HG03097 (cell line): Measurements from ENCODE around the gene SLAMF6.
"Not testable (repeated sequence)": the region's sequence is repeated elsewhere in the genome, so short reads cannot be mapped to it uniquely, and the experiment has no call there.

ENCODE experiments used
- ATAC-seq: cut with Tn5 transposase; IDR thresholded peaks from one replicate; pipeline ENCODE4 v1.9.1; 2021; ENCODE audit not compliant: unreplicated experiment, low FRiP score

SLAMF6 gene

GRCh38 chr1:160544647-160545046 is 21.6 kb upstream of the SLAMF6 start:
- no peak for ATAC-seq

GRCh38 chr1:160542303-160542945 is 19.4 kb upstream of the SLAMF6 start:
- ATAC-seq: no peak

DNA sequence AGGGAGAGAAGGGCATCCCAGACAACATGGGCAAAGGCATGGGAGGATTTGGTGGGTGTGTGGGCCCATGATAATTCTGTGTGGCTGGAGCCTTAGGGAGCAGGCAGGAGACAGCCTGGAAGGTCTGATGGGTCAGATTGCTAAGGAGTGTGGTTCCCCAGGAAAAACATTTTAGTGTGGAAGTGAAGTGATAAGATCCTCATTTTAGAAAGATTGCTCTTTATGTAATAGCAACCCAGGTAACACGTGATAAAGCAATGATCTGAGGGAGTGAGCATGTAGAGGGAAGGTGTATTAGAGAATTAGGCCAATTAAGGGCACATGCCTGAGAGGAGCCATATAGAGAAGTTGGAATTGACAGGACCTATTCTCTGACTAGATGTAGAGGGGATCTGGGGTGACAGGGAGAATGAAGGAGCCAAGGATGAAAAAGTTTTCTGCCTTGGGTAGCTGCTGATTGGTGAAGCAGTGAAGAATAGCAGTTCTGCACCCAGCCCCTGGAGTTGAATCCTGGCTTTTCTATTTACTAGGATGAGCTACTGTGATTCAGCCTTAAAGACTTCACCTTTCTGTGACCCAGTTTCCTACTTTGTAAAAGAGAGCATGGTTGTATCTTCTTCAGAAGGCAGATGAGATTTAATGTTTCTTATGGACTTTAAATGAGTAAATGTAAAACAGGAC is 18.7 kb upstream of the SLAMF6 start:
- no peak for ATAC-seq

DNA sequence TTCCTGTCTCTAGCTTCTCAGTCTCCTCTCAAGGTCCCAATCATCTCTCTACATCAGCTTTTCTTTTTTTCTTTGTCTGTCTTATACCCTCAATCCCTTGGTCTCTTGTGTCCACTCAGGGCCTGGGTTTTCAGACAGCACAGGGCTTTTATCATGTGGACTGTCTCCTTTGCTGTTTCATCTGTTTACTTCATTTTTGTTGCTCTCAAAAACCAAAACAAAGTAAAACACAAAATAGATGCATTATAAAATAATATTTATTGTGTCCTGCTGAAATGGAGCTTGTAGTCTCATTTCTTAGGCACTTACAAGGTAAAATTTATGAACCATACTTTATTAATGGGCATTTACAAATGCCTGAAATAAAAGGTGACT is 17.8 kb upstream of the SLAMF6 start:
- ATAC-seq: no peak

DNA sequence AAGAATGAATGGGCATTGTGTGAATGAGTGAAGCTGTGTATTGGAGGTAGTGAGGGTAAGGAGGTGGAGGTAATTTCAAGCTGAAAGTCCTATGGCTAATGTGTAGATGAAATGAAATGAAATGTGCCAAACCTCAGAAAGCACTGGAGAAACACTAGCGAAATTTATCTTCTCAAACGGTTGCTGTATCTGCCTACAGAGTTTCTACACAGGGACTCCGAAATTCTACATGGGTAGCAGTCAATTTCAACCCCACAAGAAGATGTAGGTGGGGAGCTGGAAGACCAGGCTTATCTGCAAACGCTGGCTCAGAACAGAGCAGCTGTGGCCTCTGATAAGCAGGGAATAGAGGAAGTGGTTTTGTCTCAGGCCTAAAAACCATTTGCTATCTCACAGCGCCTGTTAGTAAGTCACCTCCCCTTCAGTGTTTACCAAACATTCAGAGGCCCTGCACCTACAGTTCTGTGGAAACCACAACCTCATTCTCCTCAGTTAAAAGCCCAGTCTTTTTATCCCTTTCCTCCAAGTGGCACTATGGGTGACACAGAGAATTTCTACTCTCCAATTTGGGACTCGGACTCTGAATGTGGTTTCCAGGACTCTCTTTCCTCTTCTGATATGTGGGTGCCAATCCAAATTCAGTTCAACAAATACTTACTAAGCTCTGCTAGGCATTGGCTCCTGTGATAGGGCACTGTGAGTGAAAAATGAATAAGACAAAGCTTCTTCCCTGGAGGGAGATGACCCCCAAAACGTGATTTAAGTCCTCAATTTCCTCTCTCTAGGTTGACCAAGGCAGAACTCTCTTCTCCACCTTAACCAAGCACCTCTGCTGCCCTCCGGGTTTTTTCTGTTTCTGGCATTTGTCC is 17.2 kb upstream of the SLAMF6 start:
- peak; percentile 62 for ATAC-seq

DNA sequence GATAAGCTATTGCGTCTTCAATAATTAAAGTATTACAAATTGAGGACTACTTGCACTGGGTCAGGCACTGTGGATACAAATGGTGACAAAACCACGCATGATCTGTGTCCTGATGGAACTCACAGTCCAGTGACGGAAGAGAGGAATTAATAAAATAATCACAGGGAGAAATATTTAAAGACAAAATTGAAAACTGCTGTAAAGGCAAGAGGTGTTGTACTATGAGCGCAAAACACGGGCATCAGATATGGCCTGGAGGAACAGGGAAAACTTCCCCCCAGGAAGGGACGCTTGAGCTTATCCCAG is 16.6 kb upstream of the SLAMF6 start:
- no peak for ATAC-seq

- no peak for ATAC-seq
These were observed 16.1 kb upstream of the SLAMF6 start for GRCh38 chr1:160538985-160539651.

GRCh38 chr1:160537714-160538665 is 14.9 kb upstream of the SLAMF6 start:
- ATAC-seq: no peak

- no peak for ATAC-seq
These were observed 12.0 kb upstream of the SLAMF6 start for GRCh38 chr1:160534823-160535605.

DNA sequence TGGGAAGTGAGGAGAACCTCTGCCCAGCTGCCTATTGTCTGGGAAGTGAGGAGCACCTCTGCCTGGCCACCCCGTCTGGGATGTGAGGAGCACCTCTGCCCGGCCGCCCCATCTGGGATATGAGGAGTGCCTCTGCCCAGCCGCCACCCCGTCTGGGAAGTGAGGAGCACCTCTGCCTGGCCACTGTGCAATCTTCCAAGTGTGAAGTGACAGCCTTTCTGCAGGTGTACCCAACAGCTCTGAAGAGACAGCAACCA is 9.4 kb upstream of the SLAMF6 start:
- ATAC-seq: not testable (repeated sequence)

- not testable (repeated sequence) for ATAC-seq
These were observed 8.9 kb upstream of the SLAMF6 start for GRCh38 chr1:160531809-160532556.

- ATAC-seq: not testable (repeated sequence)
These were observed 6.4 kb upstream of the SLAMF6 start for GRCh38 chr1:160529401-160529952.

DNA sequence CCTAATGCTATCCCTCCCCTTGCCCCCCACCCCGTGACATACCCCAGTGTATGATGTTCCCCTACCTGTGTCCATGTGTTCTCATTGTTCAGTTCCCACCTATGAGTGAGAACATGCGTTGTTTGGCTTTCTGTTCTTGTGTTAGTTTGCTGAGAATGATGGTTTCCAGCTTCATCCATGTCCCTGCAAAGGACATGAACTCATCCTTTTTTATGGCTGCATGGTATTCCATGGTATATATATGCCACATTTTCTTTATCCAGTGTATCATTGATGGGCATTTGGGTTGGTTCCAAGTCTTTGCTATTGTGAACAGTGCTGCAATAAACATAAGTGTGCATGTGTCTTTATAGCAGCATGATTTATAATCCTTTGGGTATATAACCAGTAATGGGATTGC is 734 bp upstream of the SLAMF6 start:
- not testable (repeated sequence) for ATAC-seq

GRCh38 chr1:160522136-160522535 is 919 bp downstream of the SLAMF6 start:
- no peak for ATAC-seq

- ATAC-seq: no peak
These were observed 1.5 kb downstream of the SLAMF6 start for GRCh38 chr1:160521554-160521953.

GRCh38 chr1:160520999-160521398 is 2.1 kb downstream of the SLAMF6 start:
- no peak for ATAC-seq

DNA sequence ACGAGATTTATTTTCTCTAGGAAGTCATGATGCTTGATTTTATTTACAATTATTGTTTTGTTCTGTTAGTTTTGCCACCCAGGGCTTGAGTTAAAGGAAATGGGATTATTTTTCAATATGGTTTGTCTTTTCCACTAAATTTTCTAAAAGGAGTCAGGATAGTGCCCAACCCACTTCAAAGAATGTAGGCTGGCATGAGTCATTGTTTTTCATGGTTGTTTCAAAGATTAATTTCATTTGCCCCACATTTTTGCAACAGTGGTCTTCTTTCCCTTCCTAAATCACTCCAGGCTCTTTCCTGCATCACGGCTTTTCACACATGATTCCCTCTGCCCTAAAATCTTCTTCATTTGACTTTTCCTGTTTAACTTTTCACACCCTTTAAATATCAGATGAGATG is 2.5 kb downstream of the SLAMF6 start:
- no peak for ATAC-seq

- ATAC-seq: no peak
These were observed 3.2 kb downstream of the SLAMF6 start for GRCh38 chr1:160519642-160520435.
